ENCODE results near the gene FNDC7. TPM values are rescaled to one million over a fixed set of nuclear protein-coding genes. Genes with fewer than 3 reads are reported as not detected.

FNDC7 gene
- total RNA-seq, 1 donor from 2014 or later = not detected

DNA sequence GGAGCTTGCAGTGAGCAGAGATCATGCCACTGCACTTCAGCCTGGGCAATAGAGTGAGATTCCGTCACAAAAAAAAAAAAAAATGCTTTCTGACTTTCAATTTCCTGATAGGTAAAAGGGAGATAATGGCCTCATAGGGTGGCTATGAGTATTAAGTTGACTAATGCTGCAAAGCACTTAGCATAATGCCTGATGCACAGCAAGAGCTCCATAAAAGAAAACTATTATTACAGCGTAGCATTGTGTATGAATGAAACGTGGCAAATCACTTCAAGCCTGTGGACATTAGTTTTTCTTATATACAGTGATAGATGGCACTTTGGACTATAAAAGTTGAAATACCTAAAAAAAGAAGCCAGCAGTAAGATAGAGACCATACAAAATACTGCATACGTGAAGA is 16.8 kb downstream of the FNDC7 start:
- Mint-ChIP-seq H3K4me3 (ENCODE audit: low read depth) (no peak overlapping the region), H3K27me3 (no peaks in the 10 kb centered on the region), H3K9me3 (ENCODE audit: low read depth) (no peaks in the 10 kb centered on the region), H3K4me1 (ENCODE audit: low read depth) (peaks cover 2% of the 10 kb centered on the region), H3K36me3 (ENCODE audit: insufficient read depth) (no peaks in the 10 kb centered on the region), H3K27ac (no peak overlapping the region)
- TF ChIP-seq, protein P1, sequence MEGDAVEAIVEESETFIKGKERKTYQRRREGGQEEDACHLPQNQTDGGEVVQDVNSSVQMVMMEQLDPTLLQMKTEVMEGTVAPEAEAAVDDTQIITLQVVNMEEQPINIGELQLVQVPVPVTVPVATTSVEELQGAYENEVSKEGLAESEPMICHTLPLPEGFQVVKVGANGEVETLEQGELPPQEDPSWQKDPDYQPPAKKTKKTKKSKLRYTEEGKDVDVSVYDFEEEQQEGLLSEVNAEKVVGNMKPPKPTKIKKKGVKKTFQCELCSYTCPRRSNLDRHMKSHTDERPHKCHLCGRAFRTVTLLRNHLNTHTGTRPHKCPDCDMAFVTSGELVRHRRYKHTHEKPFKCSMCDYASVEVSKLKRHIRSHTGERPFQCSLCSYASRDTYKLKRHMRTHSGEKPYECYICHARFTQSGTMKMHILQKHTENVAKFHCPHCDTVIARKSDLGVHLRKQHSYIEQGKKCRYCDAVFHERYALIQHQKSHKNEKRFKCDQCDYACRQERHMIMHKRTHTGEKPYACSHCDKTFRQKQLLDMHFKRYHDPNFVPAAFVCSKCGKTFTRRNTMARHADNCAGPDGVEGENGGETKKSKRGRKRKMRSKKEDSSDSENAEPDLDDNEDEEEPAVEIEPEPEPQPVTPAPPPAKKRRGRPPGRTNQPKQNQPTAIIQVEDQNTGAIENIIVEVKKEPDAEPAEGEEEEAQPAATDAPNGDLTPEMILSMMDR (IDR thresholded peaks at IDR 0.05; ENCODE audit: unreplicated experiment) = no peak
- no peak for DNase-seq (ENCODE audit: low spot score, unreplicated experiment)

DNA sequence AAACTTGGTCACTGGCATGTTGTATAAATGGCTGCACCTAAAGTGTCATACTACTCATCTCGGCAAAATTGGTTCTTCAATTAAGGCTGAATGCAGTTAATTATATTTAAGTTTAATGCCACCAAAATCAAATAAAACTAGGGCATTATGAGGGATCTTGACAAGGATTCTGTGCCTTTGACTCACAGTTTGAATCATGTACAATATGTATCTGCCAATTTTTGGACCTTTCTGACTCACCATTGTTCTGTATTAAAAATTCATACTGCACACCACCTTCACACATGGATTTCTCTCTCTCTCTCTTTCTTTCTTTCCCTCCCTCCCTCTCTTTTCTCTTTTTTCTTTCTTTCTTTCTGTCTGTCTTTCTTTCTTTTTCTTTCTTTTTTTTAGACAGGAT is 19.7 kb downstream of the FNDC7 start:
- Mint-ChIP-seq H3K9me3 (ENCODE audit: low read depth) (no peaks in the 10 kb centered on the region), H3K4me3 (ENCODE audit: low read depth) (no peak overlapping the region), H3K27me3 (peaks cover 3% of the 10 kb centered on the region), H3K4me1 (ENCODE audit: low read depth) (peaks cover 2% of the 10 kb centered on the region), H3K27ac (no peak overlapping the region), H3K36me3 (ENCODE audit: insufficient read depth) (no peaks in the 10 kb centered on the region)
- TF ChIP-seq, protein P1 (IDR thresholded peaks at IDR 0.05; ENCODE audit: unreplicated experiment) = no peak
- DNase-seq (ENCODE audit: low spot score, unreplicated experiment) = no peak

DNA sequence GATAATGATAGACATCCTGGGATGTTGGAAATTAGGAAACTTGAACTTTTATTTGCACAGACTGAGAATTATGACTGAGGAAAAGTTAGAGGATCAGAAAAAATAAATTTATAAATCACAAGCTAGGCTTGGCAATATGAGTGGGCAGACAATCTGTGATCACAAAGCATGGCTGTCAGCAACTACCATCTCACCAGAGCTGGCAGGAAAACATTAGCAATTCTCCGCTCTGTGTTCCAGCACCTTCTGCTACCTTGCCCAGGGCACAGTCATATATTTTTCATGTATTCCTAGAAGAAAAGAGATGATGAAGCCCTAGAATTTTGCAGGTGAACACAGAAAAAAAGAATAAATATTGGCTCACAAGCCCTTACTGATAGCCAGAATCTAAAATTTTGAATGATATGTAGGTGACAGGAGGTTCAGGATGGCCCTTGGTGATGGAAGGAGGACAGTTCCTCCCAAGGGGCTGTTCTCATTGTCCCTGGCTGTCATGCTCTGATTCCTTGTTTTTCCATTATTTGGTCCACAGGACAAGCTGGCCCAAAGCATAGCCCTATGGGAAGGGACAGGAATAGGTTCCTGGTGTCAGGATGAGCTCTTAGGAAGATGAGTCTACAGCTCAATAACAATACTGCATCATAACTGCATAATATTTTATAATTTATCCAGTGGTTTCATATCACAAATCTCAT is 21.6 kb downstream of the FNDC7 start:
- Mint-ChIP-seq H3K4me1 (ENCODE audit: low read depth) (peaks cover 2% of the 10 kb centered on the region), H3K9me3 (ENCODE audit: low read depth) (no peaks in the 10 kb centered on the region), H3K27ac (no peak overlapping the region), H3K36me3 (ENCODE audit: insufficient read depth) (no peaks in the 10 kb centered on the region), H3K27me3 (peaks cover 3% of the 10 kb centered on the region), H3K4me3 (ENCODE audit: low read depth) (no peak overlapping the region)
- TF ChIP-seq, protein P1 (IDR thresholded peaks at IDR 0.05; ENCODE audit: unreplicated experiment) = no peak
- no peak for DNase-seq (ENCODE audit: low spot score, unreplicated experiment)

DNA sequence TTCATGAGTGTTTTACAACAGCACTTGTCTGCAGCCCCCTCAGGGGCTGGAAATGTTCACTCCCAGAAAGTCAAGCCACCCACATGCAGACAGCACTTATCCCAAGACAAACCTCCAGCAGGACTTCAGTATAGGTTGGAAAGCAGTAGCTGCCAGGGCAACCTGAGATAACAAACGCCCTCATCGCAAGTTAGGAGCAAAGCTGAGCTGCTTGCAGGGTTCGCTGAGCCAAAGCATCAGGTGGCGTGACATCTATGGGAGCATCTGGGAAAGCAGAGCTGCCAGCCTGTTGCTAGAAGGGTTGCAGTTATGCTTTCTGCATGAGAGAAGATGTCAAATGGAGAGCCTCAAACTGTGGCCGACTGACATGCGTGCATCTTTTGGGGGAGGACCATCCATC is 29.5 kb downstream of the FNDC7 start:
- Mint-ChIP-seq H3K4me3 (ENCODE audit: low read depth) (no peak overlapping the region), H3K36me3 (ENCODE audit: insufficient read depth) (no peaks in the 10 kb centered on the region), H3K9me3 (ENCODE audit: low read depth) (no peaks in the 10 kb centered on the region), H3K27me3 (no peaks in the 10 kb centered on the region), H3K27ac (no peak overlapping the region), H3K4me1 (ENCODE audit: low read depth) (no peaks in the 10 kb centered on the region)
- TF ChIP-seq, protein P1 (IDR thresholded peaks at IDR 0.05; ENCODE audit: unreplicated experiment) = no peak
- DNase-seq (ENCODE audit: low spot score, unreplicated experiment) = no peak

DNA sequence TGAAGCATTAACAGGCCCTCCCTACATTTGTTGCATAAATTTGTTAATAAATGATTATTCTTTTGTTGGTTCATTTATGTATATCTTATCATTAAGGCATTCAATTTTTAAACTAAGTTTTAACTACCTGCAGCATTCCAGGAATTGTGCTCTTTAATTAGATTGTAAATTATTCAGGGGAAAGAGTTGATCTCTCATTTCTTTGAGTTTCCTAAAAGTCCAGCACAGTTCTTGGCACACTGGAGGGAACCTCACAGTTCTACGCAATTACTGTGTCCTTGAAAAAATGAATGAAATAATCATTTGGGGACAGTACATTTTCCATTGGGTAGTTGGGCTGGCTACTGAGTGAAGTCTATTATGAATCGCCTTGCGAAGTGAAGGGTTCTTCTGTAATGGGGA is 33.3 kb downstream of the FNDC7 start:
- no peaks in the 10 kb centered on the region for H3K27me3 Mint-ChIP-seq

More for the DNA sequence above, 33.3 kb downstream of the FNDC7 start:
- Mint-ChIP-seq H3K4me1 (ENCODE audit: low read depth) (peaks cover 13% of the 10 kb centered on the region), H3K36me3 (ENCODE audit: insufficient read depth) (peaks cover 8% of the 10 kb centered on the region), H3K27ac (peak overlapping the region; percentile 100), H3K4me3 (ENCODE audit: low read depth) (peak overlapping the region; percentile 90), H3K9me3 (ENCODE audit: low read depth) (no peaks in the 10 kb centered on the region)
- no peak for DNase-seq (ENCODE audit: low spot score, unreplicated experiment)
- TF ChIP-seq, protein P1 (IDR thresholded peaks at IDR 0.05; ENCODE audit: unreplicated experiment) = no peak
